HG03064 (cell line): ENCODE measurements around the gene OSBPL7.

ENCODE experiments used
- ATAC-seq: cut with Tn5 transposase; IDR thresholded peaks from one replicate; pipeline ENCODE4 v1.9.1; 2021; ENCODE audit warnings: low read depth; ENCODE audit not compliant: unreplicated experiment

OSBPL7 gene

DNA sequence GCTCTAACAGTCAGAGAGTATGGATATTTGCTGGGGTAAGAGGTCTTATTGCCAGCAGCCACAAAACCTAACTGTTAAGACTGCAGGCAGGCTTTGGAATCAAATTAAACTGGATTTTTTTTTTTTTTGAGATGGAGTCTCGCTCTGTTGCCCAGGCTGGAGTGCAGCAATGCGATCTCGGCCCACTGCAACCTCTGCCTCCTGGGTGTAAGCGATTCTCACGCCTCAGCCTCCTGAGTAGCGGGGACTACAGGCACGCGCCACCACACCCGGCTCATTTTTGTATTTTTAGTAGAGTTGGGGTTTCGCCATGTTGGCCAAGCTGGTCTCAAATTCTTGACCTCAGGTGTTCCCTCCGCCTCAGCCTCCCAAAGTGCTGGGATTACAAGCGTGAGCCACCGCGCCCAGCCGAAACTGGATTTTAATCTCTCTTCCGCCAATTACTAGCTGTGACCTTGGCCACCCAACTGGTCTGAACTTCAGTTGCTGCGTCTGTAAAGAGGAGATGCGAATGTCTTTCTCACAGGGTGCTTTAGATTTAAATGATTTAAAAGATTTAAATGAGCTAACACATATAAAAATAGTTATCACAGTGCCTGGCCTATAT, 8.9 kb upstream of the OSBPL7 start:
- no peak for ATAC-seq

DNA sequence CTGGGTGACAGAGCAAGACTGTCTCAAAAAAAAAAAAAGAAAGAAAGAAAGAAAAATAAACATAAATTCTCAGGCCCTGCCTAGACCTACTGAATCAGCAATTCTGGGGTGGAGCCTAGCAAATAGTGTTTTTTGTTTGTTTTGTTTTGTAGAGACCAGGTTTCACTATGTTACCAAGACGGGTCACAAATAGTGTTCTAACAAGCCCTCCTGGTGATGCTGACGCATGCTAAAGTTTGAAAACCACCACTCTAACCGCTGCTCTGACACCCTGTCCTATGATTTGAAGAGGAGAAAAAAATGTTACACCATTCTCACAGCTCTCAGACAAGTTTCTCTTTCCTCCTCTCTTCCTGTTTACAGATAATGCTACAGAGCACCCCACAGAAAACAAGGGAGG, 8.3 kb upstream of the OSBPL7 start:
- ATAC-seq = no peak

DNA sequence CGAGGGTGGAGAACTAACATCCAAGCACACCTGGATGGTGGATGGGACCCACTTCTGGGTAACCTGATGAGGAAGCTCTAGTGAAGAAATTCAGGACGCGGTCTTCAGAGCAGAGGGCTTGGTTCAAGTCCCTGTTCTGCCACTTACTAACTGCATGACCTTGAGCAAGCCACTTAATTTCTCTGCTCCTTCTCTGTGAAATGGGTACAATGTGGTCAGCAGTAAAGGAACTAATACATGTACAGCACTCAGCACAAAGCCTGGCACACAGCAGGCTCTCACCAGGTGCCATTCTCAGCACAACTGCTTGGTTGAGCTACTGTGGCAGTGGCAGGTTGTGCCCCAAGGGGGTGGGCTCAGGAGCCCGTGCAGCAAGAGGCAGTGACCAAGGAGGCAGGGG, 1.9 kb upstream of the OSBPL7 start:
- ATAC-seq = no peak

DNA sequence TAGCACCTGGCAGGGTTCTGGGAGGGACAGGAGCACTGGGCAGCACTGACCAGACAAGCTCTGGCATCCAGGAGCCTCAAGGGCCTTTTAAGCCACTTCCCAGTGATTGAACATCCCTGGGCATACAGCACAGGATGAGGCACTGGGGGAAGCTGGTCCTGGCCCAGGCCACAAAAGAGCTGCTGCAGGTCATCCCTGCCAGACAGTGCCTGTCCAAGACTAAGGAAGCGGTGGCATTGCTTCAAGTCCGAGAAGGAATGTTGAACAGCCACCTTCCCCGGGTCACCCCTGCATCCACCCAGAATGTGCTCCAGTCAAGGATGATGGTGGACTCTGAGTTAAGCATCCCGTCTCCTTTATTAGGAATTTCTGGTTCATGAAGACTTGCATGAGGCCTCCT, 1.2 kb upstream of the OSBPL7 start:
- ATAC-seq = no peak

DNA sequence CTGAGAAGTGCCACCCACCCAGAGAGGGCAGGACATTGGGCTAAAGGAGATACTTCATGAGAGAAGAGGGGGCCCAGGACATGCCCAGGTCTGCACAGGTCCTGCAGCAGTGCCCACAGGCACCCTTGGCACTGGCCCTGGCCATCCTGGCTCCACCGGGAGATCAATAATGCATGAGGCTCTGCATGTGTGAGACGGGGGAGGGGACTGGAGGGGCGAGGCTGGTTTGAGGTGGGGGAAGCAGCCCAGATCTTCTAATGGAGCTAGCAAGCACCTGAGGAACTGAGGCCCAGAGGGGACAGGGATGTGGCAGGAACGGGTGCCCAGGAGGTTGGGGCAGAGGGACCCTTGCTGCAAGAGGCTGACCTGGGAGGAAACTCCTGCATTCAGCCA, 567 bp downstream of the OSBPL7 start:
- no peak for ATAC-seq

DNA sequence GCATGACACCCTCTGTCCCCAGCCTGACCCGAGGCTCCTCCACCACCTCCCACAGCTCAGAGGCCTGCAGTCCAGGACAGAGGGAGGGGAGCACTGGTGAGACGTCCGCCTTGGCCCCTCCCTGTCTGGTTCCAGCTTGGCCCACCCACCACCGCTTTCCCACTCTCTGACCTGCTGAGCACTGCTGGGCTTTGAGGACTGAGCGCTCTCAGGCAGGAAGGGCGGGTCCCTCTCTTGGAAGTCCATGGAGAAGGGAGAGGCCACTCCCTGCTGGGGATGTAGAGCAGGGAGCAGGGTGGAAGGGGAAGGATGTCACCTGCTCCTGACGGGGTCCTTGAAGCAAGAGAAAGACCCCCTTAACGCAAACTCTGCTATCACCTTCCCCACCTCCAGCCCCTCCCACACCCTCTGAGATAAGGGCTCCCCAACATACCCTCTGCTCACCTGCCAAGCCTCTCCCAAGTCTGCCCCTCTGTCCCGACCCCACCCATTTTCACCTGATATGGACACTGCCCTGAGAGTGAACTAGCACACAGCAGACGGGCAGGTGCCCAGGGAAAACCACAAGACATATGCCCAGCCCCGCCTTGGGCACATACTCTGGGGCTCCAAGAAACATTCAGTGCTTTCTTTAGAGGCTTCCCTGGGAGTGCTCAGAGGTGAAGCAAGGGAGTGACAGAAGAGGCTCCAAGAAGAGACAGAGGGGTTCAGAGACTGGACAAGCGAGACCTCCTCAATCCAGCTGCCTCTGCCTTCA, 1.4 kb downstream of the OSBPL7 start:
- ATAC-seq = no peak

DNA sequence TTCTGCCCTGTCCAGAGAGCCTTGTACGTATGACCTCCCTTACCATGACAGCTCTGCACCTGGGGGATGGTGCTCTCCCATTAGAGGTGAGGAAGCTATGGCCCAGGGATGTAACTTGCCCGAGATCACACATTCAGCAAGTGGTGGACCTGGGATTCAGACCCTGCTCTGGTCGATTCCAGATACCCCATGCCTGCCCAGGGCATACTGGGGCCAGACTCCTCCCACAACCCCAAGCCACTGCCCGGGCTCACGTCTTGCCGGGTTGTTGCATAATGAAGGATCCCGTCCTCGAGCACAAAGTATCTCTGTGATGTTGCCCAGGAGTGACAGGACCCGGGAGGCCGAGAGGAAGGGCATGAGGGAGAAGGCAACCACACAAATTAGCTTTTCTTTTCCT, 2.1 kb downstream of the OSBPL7 start:
- no peak for ATAC-seq

DNA sequence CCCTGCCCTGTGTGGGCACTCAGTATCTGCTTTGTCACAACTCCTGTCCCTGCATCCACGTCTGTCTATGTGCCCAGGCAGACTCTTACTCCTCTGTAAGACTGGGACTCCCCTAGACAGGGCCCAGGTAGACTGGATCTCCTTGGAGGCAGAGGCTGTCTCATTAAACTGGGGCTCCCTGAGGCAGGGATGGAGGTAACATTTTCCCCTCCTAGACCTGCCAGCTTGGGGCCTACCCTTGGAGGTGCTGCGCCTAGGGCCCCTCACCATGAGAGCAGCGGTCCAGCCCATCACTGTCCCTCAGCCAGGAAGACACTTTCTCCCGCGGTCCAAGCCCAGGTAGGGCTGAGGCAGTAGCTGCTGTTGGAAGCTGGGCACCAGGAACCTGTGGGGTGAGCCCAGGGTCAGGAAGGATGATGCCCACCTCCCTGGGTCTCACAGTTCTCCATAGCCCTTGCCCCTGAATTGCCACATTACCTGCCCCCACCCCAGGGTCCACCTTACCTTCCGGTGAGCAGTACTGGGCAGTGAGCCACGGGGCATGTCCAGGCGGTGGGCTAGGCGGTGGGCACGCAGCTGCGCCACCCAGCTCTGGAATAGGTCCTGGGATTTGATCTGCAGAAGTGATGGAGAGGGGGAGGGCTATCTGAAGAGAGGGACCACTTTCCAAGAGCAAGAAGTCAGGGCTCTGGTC, 3.4 kb downstream of the OSBPL7 start:
- no peak for ATAC-seq

DNA sequence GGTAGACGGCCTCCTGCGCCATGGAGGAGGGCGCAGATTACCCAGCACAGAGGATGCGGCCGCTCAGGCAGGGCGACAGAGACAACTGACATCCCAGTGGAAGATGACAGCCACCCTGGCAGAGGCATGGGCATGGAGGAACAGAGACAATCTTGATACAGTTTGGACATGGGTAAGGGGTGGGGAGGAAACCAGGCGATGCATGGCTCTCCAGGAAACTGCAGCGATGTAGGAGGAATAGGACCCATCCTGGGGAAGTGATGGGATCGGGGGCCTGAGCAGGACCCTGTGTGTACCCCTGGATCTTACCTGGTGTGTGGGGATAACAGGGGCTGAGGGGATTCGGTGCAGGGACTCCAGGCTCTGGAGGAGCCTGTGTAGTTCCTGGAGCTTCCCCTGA, 4.6 kb downstream of the OSBPL7 start:
- no peak for ATAC-seq

DNA sequence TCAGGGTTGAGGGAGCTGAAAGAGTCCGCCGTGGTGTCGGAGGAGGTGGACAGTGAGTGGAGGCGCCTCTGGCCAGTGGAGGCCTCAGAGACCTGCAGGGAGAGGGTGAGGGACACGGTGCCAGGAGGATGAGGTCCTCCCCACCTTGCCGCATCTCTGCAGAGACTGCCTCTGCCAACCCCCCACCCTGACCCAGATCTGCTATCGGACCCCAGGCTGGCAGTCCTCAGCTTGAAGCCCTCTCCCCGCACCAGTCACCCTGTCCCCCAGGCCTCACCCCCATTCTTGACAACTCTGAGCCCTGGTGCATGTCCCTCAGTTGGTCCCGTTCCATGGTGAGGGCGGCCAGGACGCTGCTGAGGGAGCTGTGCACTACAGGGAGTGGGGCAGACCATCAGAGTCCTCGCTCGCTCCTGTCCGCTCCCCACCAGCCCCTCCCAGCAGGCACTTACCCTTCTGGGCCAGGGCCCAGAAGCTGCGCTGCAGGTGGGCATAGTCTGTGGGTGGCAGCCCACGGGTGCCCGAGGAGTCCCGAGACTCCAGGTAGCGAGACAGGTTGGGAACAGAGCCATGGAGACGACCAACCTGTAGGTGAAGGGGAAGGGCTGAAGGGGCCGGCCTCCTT, 5.4 kb downstream of the OSBPL7 start:
- ATAC-seq = no peak

DNA sequence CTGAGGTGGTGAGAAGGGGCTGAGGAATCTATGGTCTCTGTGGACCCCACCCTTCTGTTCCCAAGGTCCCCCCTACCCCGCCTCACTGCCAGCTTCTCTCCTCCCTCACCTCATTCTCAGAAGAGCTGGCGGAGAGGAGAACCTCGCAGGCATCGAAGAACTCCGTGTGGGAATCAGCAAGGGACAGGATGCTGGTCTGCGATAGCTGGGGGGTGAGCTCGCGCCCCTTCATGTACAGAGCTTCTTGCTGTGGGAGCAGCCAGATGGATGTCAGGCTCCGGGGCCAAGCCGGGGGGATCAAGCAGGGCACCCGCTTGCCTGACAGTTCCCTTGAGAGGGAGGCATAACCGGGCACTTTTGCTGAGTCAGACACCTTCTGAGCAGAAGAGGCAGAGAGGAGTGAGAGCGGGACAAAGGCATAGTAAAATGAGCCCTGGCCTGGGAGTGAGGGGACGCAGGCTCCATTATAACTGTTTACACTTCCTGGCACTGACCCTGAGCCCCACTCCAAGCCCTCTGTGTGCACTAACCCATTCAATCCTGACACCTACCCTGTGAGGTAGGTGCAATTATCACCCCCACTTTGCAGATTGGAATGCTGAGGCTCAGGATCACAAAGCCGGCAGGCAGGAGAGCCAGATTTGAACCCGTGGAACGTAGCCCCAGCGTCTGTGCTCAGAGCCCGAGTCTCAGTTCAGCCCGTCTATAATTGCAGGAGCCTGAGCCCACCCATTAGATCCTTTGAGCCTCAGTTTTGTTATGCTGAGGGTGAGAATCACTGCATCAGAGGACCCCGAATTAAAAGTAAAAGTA, 6.3 kb downstream of the OSBPL7 start:
- ATAC-seq = no peak

DNA sequence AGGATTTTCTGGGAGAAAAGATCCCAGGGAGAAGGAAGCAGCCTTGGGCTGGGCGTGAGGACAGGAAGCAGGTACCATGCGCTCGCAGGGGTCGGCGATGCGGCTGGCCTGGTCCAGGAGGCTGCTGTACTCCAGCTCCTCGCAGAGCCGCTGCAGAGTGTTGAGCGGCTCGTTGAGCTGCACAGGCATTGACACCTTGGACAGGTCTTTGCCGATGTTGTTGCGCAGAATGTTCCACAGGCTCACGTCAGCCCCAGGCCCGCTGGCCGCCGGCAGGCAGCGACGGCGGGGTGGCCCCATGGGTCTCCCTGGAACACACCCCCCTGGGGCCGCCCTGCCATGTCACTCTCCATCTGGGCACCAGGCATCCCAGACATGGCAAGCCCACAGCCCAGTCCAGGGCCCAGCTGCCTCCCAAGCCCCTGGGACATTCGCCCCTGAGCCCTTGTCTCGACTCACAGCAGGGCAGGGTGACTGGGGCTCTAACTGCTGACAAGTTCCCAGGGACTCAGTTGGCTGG, 8.0 kb downstream of the OSBPL7 start:
- no peak for ATAC-seq

DNA sequence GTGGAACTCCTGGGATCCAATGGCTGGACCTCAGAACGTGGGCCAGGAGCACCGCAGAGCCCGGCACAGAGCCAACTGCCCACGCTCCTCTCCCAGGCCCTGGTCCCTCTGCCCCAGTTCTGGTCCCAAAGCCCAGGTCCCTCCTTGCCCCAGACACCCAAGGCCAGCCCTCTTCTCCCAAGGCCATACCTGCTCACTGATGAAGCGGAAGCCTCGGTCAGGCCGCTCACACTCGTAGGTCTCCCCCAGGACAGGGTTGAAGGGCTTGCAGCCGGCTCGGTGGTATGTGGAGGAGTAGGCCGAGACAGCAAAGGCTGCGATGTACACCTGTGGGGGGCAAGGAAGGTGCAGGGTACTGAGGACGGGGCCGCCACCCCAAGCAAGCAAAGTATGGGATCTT, 8.5 kb downstream of the OSBPL7 start:
- no peak for ATAC-seq

DNA sequence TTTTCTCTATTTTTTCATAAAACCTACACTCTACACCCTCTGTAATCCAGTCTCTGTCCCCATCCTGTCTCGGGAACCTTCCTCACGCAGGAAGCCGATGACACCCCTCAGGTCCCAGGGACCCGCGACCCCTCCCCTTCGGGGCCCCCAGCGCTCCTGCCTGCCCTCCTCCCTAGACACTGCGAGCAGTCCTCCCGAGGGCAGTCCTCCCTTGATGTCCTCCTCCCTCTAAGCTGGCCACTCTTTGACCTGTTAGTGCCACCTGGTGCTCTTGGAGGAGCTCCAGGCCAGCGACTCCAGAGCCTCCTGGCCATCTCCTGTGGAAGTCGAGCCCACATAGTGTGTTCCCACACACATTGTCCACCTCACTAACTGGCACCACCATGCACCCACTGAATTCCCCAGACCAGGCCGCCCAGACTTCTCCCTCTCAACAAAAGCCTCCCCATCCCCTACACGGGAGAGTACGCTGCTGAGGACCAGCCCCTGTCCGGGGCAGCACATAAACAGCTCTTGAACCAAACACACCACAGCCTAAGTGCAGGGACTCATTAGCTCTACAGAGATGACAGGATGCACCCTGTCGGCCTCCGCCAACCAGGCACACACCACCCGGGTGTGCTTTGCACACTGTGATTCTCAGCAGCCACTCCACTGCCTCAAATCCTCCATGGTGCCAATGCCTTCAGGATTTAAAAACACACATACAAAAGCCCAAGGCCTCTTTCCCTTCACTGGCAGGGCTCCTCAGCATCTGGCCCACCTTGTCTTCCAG, 9.3 kb downstream of the OSBPL7 start:
- no peak for ATAC-seq

DNA sequence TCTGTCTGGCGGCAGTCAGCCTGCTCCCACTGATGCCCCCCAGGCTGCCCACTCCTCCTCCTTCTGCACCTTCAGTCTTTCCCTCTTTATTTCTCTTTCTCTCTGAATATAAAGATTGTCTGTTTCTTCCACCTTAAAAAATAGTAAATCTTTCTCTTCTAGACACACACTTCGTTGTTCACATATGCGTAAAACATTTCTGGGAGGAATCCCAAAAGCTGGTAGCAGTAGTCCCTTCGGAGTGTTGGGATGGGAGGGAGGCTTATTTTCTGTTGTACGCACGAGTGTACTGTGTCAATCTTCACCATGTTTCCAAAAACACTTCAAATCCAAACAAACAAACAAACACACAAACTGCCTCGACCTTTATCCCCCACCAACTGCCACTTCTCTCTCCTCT, 9.9 kb downstream of the OSBPL7 start:
- ATAC-seq = no peak

DNA sequence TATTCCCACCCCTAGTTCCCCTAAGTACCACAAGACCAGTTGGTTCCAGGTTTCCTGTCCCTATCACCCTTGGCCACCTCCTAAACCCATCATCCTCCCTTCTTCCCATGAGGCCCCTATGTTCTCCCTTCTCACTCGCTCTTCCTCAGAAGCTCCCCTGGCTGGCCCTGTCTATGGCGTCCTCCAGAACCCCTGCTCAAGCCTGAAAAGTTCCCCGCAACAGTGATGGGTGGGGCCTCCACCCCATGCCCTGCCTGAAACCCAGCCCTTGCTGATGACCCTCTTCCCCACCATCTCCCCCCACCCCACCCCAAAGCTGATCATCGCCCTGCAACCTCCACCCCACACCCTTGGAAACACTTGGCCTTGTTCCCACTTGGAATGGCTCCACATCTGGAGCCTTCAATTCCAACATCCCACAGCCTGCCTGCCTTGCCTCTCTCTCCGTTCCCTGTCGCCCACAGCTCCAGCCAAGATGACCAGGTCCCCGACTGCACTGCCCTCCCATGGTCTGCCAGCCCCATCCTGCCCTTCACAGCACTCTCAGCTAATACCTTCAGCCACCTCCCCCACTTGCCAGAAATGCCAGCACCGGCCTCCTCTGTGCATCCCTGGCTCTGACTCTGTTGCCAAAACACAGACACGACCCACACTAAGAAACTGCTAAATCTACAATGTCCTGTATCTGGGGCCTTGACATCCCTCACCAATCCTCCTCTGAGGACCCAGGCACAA, 10.5 kb downstream of the OSBPL7 start:
- ATAC-seq = no peak

DNA sequence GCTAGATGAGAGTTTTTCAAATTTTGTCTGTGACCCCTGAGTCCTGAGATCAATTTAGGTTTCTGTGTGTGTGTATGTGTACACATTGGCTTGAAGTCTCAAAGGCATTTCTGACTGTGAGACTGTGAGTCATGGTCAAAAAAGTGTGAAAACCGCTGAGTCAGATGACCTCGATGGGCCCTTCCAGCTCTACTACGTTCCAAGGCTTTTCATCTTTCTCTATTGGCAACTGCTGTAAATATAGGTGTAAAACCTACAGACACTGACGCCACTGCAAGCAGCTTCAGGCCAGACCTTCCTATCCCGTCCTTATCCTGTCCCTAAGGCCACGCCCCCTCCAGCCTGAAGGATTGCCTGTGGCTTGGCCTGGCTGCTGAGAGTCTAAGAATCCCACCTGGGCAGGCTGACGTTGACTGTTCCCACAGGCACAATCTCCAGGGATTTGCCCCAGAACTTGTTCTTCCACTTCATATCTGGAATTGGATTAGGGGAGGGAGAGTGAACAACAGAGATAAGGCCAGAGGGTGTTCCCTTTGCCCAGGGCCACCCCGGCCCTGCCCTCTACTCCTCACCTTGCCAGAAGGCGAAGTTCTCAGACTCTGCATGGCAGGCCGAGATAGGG, 11.3 kb downstream of the OSBPL7 start:
- ATAC-seq = no peak

DNA sequence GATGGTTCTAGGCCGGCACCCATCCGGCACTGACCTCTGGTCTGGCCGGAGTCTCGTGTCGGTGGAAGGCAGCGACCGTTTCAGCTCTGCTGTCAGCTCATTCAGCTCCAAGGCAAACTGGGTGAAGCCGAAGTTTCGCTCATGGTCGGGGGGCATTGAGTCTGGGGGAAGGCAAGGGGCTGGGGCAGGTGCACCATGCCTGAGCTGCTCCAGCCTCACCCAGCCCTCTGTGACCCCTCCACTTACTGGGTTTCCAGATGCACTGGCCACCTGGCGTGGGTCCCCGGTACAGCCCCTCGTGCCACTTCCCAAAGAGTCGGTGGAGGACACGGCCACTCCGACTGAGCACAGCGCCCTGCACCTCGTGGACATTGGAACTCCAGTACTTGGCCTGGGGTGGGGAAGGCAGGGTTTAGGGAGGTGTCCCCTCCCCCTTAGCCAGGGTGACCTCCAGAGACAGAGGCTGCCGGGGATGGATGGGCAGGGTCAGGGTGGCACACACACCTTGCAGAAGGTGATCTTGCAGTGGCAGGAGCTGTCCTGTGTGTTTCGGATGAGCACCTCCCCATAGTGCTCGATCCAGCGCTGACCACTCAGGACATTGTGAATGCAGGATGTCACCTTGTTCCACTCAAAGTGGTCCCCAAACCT, 12.6 kb downstream of the OSBPL7 start:
- no peak for ATAC-seq
